SH-SY5Y (cell line): ENCODE measurements around the gene SSBP2.

Source experiments
- GATA2 ChIP-seq: IDR thresholded peaks from 2 replicates; pipeline ENCODE4 v1.6.1; 2011; ENCODE audit warnings: mild to moderate bottlenecking, low read depth, low read length
- GATA3 ChIP-seq: IDR thresholded peaks from 2 replicates; pipeline ENCODE4 v1.6.1; 2011; ENCODE audit warnings: low read depth, mild to moderate bottlenecking, low read length, moderate library complexity

- no peak for TF ChIP-seq GATA2
- no peak for TF ChIP-seq GATA3
Observed at GRCh38 chr5:81748556-81748955, 2.3 kb downstream of the SSBP2 start.
